RCC 7860 (cell line): ENCODE data around the gene NBPF15.
A peak's percentile ranks its signal among the peaks of the same experiment; 100 is the strongest.
"Not testable (repeated sequence)": the region's sequence is repeated elsewhere in the genome, so short reads cannot be mapped to it uniquely, and the experiment has no call there.

Source experiments
- DNase-seq: peaks from one replicate; pipeline ENCODE4 v3.0.0-alpha.2; 2015; ENCODE audit warnings: low spot score
- FAIRE-seq: peaks from 2 replicates; lab custom pipeline; 2012; peaks lifted over from hg19 to GRCh38; lab: Jason Lieb, UNC

The NBPF15 gene, protein sequence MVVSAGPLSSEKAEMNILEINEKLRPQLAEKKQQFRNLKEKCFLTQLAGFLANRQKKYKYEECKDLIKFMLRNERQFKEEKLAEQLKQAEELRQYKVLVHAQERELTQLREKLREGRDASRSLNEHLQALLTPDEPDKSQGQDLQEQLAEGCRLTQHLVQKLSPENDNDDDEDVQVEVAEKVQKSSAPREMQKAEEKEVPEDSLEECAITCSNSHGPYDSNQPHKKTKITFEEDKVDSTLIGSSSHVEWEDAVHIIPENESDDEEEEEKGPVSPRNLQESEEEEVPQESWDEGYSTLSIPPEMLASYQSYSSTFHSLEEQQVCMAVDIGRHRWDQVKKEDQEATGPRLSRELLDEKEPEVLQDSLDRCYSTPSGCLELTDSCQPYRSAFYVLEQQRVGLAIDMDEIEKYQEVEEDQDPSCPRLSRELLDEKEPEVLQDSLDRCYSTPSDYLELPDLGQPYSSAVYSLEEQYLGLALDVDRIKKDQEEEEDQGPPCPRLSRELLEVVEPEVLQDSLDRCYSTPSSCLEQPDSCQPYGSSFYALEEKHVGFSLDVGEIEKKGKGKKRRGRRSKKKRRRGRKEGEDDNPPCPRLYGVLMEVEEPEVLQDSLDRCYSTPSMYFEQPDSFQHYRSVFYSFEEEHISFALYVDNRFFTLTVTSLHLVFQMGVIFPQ

DNA sequence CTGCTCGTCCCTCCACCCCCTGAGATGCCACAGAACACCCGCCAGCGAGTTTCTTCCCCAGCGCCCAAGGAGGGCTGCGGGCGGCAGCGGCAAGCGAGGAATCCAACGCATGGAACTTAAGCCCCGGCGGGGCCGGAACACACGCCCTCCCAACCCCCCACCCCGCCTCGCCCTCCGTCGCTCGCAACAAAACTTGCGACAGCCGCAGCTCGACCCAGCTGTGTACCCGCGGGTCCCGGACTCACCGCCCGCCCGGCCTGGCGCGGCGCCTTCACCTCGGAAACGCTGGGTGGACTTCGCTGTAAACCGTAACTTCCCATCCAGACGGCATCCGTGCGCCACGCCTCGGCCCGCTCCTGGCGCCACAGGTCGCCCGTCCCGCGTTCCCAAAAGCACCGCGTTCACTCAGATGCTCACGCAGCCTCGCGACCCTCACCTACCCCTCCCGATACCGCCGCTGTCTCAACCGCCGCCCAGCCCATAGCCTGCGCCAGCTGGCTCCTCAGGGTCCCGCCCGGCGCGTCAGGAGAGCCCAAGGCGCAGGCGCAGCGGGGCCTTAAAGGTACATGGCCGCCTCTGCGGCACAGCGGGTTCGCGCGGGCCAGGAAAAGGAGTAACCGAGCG, at the start of gene NBPF15:
NBPF15 (minus strand) TSS at position 534 of the 624 bp plus-strand sequence. CDS start 21,666 bp downstream, outside the sequence.
- peak; percentile 5 for DNase-seq

DNA sequence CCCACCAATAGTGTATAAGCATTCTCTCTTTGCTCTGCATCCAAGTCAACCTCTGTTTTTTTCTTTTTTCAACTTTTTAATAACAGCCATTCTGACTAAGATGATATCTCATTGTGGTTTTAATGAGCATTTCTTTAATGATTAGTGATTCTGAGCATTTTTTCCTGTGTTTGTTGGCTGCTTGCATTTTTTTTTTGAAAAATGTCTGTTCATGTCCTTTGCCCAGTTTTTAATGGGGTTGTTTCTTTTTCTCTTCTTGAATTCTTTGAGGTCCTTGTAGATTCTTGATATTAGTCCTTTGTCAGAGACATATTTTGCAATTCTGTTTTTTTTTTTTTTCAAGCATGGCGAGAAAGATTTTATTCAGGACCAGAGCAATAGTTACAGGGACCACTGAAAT, 35.0 kb upstream of the NBPF15 start:
- not testable (repeated sequence) for DNase-seq, FAIRE-seq

More for the DNA sequence above, at the start of gene NBPF15:
- not testable (repeated sequence) for FAIRE-seq

DNA sequence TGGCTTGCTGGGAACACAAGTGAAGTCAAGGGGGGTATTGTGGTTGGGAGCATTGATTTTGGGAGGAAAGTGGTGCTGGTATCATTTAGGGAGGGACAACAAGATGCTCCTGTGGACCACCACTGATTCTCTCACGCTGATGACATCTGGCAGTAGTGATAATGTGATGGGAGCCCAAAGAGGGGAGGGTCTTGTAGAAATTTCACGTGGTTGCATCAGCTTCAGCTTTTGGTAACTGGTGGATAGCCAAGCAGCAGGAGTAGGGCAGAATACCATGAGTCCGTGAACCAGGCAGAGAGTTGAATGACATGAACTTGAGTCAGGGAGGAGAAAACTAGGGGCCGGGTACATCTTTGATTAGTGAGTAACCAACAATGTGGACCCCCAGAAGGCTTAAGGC, 32.7 kb upstream of the NBPF15 start:
- not testable (repeated sequence) for FAIRE-seq, DNase-seq

DNA sequence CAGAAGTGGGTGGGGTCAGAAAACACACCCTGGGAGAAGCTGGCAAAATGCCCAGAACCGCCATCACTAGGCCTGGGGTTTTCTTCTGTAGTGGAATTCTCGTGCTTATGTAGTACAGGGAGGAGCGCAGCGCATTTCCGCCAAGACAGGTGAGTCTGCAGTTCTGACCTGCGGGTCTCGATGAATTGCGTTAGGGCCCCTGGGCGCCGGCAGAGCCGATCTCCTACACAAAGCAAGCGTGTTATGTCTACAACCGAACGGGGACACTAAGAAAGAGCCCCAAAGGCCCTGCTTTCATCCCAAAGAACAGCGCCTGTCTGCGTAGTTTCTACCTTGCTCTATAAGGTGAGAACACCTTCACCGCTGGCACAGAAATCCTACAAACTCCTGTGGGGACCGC, 28.9 kb upstream of the NBPF15 start:
- DNase-seq, FAIRE-seq: not testable (repeated sequence)

DNA sequence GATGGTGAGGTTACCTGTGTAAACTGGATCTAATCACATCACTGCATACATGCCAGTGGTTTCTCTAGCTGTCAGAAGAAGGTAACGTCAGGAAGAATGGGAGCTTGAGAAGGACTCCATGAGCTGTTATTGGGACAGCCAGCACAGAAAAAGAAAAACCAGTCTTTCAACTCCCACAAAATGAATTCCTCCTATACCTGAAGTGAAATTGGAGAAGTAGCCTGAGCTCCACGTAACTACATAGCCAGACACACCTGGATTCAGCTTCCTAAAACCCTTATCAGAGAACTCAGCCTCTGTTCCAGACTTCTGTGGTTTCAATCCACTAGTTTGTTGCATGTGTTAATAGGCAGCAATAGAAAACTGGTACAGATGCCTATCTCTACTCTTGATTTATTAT, 25.5 kb upstream of the NBPF15 start:
- not testable (repeated sequence) for FAIRE-seq, DNase-seq

DNA sequence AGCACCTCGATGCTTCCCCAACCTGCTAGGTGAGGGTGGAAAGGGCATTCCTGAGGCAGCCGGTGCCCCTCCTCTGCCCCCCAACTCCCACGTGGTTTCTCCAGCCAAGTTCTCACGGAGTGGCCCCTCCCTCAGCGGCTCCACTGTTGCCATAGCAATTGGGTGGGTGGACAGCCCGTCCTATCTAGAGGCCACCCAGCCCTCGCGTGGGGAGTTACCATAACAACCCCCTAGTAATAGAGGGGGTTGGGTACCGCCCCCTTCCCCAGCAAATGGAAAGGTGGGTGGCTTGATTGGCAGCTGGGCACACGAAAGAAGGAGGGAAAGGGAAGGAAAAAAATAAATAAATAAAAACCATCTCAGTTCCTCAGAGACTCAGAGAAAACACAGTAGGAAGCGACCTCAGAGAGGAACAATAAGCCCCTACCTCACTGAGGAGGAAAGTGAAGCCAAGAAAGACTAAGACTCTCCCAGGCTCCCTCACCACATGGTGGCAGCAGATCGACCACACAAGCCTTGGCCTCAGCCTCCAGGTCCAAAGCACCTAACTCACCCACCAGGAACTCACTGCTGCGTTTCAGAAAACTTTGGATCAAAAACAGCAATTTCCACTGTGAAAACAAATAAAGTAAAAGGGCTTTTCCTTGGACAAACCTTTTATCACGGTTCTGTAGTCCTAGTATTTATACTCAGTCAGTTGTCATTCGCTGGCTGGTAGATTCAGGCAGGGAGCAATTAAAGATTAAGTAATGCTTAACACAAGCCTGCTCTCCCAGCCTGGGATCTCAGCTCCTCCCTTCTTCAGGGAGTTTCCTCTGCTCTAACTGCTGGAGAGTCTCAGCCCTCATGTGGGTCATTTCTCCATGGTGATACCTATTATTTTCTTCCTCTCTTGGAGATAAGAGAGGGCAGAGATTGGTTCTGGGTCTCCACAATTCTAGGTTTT, 23.9 kb upstream of the NBPF15 start:
- DNase-seq = not testable (repeated sequence)
- peak; percentile 58 for FAIRE-seq

DNA sequence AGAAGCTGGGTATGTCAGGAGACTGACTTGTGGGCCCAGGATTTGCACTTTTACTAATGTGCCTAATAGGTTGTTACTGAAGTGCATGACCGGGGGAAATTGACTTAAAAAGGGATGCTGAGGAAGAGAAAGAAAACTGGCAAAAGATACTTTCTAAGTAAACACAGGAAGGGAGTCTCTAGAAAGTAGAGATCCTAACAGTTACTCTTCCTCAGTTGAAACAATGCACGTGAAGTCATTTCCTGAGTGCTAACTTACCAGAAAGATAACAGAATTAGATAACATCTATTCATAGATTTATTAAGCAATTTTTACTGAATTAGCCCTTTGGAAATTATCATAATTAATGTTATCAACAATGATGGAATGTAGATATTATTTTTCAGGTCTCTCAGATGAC, 12.4 kb upstream of the NBPF15 start:
- not testable (repeated sequence) for DNase-seq, FAIRE-seq

DNA sequence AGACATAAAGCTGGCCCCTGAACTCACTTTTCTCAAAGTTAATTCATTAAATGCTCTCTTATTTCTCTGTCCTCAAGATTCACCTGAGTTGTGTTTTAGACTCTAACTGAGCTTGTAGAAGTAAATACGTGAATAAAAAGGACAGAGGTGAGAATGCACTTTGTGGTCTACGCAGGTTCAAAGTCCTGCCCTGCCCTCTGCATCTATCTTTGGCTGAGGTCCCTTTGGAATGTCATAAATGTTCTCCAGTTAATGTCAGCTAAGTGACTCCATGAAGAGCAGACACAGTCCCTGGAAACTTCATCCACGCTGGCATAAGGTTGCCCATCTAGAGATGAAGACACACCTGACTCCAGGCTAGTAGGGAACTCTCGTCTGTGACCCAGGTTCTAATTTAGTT, 10.0 kb upstream of the NBPF15 start:
- DNase-seq, FAIRE-seq: not testable (repeated sequence)

DNA sequence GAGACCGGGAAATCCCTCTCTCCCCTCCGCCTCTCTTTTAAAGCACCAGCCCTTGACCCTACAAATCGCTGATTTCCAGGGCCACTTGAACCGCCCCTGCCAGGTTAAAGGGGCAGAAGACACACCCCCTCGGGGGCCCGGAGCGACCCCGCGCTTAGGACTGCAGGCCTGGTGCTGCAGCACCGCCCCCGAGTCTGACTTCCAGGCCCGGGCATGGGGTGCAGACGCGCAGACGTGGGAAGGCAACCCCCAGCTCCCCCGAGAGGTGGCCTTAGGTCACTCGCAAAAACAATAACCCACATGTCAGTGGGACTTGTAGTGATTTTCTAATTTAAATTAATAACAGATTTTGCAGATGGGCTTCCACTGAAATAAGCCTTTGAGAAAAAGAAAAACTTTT, 309 bp upstream of the NBPF15 start:
- FAIRE-seq = not testable (repeated sequence)

DNA sequence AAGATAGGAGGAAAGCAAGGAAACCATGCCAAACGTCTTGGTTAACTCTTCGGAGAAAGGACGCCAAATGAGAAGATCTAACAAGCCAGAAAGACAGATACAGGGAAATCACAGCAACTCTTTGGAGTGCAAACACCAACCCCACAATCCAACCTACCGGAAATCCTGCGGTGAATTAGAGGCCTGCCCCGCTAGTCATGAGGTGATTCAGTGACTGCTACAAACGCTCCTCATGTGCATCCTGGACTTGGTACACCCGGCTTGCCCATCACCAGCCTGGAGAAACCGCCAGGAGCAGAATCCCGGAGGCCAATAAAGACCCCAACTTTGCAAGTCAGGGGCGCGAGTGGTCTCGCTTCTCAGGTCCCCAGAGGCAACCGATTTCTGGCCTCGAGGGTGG, 783 bp downstream of the NBPF15 start:
- FAIRE-seq = peak; percentile 42
- DNase-seq = not testable (repeated sequence)

More for the DNA sequence above, 309 bp upstream of the NBPF15 start:
- not testable (repeated sequence) for DNase-seq

DNA sequence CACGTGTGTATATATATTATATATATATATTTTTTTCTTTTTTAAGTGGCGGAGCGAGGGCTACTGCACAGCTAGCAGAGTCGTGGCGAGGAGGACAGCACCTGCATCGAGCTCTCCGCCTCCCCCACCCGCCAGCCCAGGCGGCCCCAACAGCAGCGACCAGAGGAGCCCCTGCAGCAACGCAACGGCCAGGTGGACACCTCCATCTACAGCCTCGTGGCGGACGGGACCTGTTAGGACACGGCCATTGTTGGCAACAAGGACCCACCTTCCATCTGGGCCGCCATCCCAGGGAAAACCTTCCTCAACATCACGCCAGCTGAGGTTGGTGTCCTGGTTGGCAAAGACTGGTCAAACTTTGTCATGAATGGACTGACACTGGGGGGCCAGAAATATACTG, 19.1 kb downstream of the NBPF15 start:
- FAIRE-seq, DNase-seq: not testable (repeated sequence)

DNA sequence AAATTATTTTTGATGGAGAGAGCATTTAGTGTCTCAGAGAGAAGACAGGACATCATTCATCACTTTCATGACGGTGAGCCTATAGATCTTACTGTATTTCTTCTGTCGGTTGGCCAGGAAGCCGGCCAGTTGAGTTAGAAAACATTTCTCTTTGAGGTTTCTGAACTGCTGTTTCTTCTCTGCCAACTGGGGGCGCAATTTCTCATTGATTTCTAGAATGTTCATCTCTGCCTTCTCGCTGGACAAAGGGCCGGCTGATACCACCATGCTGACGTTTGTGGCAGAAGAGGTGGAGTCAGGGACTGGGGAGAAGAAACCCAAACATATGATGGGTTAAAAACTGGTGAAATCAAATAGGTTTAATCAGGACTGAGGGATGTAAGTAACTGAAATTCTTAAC, 21.7 kb downstream of the NBPF15 start:
- FAIRE-seq, DNase-seq: not testable (repeated sequence)

DNA sequence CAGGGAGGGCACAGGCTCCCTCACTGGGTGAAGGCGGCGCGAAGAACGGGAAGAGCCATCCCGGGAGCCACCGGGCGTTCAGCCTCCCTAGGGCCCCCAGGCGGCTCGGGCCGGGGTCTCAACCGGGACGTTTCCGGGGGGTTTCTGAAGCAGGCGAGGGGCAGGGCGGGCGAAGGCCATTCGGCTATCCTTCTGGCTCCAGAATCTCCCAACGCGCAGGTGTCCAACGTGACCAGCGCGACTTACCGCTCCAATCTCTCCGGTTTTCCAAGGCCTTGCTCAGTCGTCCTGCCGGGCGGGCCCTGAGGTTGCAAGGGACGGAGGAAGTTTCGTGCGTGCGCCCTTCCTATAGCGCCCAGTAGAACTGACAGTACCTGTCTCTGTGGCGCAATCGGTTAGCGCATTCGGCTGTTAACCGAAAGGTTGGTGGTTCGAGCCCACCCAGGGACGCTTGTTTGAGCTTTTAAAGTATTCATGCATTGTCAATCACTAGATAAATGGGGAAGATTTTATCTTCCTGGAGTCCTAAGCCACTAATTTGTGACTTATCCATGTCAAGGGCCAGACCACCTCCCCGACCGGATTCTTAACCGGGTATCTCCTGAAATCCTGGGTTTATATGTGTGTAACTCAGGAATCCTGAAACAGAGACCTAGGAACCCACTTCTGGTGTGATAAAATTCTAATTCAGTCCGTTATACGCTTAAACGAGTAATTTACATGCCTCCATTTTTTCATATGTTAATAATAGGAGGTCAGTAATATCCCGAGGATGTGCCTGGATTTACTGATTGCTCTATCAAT, 42.4 kb downstream of the NBPF15 start:
- peak; percentile 74 for FAIRE-seq

DNA sequence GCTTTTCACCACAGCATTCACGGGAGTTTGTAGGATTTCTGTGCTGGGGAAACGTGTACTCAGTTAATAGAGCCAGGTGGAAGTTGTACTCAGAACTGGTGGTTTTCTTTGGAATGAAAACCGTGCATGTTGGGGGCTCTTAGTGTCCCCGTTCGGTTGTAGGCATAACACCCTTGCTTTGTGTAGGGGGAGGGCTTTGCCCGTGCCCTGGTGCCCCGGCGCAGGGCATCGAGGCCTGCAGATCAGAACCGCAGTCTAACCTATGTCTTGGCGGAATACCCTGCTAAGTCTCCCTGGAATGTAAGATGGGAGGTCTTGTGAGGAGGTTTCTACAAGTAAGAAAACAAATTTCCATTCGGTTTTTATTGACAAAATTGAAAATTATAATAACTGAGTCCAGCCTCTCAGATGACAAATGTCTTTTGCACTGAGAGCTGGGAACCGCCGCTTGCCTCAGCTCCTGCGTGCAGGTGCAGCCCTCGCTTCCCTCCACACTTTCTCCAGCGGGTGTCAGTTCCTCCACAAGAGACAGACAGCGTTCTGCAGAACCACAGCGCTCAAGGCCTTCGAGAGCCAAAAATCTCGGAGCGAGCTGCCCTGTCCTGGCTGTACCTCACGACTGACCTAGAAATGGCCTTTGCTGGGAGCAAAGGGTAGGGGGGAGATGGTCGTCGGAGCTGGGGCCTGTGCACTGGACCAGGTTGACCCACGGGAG, 47.9 kb downstream of the NBPF15 start:
- not testable (repeated sequence) for DNase-seq, FAIRE-seq

More for the DNA sequence above, 42.4 kb downstream of the NBPF15 start:
- DNase-seq = peak; percentile 76

DNA sequence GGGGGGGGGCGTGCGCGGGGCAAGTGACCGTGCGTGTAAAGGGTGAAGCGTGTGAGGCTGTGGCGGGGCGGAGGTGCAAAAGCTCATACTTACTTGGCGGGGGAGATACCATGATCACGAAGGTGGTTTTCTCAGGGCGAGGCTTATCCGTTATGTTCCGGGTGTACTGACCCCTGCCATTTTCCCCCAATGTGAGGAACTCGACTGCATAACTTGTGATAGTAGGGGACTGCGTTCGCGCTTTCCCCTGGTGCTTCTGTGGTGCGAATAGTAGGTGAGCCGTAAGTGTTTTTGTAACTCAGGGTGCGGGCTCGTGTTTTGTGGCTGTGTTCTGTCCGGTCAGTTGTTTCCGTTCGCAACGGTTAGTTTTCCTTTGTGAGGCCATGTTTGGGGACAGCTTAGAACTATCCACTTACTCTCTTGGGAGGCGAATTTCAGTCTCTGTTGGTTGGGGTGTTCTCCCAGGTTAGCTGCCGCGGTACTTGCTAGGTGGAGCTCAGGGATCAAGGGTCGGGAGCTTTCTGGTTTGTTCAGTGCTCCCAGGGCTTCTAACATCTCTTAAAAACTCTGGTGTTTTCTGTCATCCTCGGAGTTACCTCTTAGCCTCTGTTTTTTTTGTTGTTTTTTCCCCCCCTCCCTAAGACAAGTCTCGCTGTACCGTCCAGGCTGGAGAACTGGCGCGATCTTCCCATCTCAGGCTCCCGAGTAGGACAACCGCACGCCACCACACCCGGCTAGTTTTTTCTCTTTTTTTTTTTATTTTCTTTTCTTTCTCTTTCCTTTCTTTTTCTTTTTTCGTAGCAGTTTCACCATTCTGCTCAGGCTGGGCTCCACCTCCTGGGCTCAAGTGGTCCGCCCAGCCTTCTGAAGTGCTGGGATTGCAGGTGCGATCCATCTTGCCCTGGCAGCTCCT, 48.7 kb downstream of the NBPF15 start:
- DNase-seq = peak; percentile 98
- not testable (repeated sequence) for FAIRE-seq

DNA sequence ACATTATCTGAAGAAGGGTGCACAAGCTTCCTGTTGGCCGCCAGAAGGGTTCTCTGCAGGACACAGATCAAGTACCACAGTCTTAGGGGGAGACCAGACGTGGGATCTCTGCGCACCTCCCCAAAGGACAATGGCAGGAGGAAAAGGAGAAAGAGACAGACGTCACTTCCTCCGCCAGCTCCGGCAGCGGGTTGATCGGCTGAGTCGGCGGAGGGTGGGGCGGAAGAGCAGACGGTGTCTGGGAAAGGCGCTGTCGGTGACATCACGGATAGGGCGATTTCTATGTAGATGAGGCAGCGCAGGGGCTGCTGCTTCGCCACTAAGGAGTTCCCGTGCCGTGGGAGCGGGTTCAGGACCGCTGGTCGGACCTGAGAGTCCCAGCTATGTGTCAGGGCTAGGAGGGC, 49.4 kb downstream of the NBPF15 start:
- FAIRE-seq = not testable (repeated sequence)

DNA sequence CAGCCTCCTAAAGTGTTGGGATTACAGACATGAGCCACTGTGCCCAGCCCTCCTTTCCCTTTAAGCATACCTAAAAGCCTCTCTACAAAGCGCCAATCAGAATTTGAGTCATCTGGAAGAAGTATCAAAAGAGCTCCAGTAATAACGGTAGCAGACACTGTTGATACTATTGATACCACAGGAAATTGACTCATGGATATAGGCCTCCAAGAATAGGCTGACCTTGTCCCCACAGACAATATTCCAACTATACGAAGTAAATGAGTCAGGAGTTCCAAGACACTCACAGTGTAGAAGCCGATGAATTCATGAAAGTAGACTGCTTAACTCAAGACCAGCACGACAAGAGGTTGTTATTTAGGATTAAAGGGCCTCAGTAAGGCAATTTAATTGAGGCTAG, 58.7 kb downstream of the NBPF15 start:
- not testable (repeated sequence) for FAIRE-seq

More for the DNA sequence above, 49.4 kb downstream of the NBPF15 start:
- DNase-seq = peak; percentile 64

More for the DNA sequence above, 58.7 kb downstream of the NBPF15 start:
- DNase-seq = not testable (repeated sequence)
